Lower lobe of right lung (tissue), 2 donors: ENCODE results near the gene ESYT2. TPM values are rescaled to one million over a fixed set of nuclear protein-coding genes. Genes with fewer than 3 reads are reported as not detected.
"Not testable (repeated sequence)": the region's sequence is repeated elsewhere in the genome, so short reads cannot be mapped to it uniquely, and the experiment has no call there.

Experiments
- ATAC-seq, 2 donors: fragments of 200-7000 bp; cut with Tn5 transposase; one replicate each; pipeline ENCODE4 v1.9.1; 2020 to 2022; ENCODE audit warnings: mild to moderate bottlenecking in 2 of 2, moderate library complexity in 2 of 2
- DNase-seq: peaks from one replicate; pipeline ENCODE4 v3.0.0-alpha.2; 2020
- H3K27ac ChIP-seq: fragments of 200-600 bp; one replicate; pipeline ENCODE4 v1.8.0; 2022
- H3K27me3 ChIP-seq: fragments of 200-600 bp; one replicate; pipeline ENCODE4 v1.8.0; 2022; ENCODE audit warnings: low read depth
- H3K36me3 ChIP-seq: fragments of 200-600 bp; one replicate; pipeline ENCODE4 v1.8.0; 2022; ENCODE audit warnings: mild to moderate bottlenecking
- H3K4me1 ChIP-seq: fragments of 200-600 bp; one replicate; pipeline ENCODE4 v1.8.0; 2022
- H3K4me3 ChIP-seq: fragments of 200-600 bp; one replicate; pipeline ENCODE4 v1.8.0; 2022; ENCODE audit warnings: mild to moderate bottlenecking
- H3K9me3 ChIP-seq: fragments of 200-600 bp; one replicate; pipeline ENCODE4 v1.8.0; 2022
- intact Hi-C: fragments of 100-400 bp; cut with DNase I; formaldehyde crosslinking; loops from one replicate; pipeline ENCODE4 v1.11.0; 2022
- total RNA-seq: library from RNA; stranded (reverse); fragmentation: NEBNext Ultra II Directional; extraction: Animal tissue kit (Norgen Biotek cat#: 25700); gene quantifications from one replicate; pipeline ENCODE4 v1.2.1, GENCODE V29; 2021
- TF ChIP-seq, protein P1 (sequence below): fragments of 200-600 bp; IDR thresholded peaks from one replicate; pipeline ENCODE4 v1.8.0; 2022; ENCODE audit warnings: antibody characterized with exemption, mild to moderate bottlenecking
- donor health status: DM: no; HTN: yes; CAD: no; lungs with severe emphysema.

ESYT2 gene
- total RNA-seq, 1 donor from 2014 or later, result 55.5 TPM

DNA sequence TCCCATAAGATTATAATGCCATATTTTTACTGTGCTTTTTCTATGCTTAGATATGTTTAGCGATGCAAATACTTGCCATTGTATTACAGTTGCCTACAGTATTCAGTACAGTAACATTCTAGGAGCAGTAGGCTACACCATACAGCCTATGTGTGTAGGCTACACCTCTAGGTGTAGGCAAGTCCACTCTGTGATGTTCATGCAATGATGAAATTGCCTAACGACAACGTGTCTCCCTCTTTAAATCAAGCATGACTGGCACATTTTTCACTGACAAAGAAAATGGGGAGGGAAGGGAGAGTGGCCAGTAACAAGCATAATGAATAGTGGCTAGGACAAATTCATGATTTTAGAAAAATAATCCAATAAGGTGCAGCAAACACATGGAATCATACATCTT, 126.4 kb downstream of the ESYT2 start:
- Histone ChIP-seq H3K9me3 (no peaks in the 10 kb centered on the region), H3K4me1 (peaks cover 16% of the 10 kb centered on the region), H3K27me3 (no peaks in the 10 kb centered on the region), H3K4me3 (no peak overlapping the region), H3K36me3 (no peaks in the 10 kb centered on the region), H3K27ac (no peak overlapping the region)
- TF ChIP-seq, protein P1, sequence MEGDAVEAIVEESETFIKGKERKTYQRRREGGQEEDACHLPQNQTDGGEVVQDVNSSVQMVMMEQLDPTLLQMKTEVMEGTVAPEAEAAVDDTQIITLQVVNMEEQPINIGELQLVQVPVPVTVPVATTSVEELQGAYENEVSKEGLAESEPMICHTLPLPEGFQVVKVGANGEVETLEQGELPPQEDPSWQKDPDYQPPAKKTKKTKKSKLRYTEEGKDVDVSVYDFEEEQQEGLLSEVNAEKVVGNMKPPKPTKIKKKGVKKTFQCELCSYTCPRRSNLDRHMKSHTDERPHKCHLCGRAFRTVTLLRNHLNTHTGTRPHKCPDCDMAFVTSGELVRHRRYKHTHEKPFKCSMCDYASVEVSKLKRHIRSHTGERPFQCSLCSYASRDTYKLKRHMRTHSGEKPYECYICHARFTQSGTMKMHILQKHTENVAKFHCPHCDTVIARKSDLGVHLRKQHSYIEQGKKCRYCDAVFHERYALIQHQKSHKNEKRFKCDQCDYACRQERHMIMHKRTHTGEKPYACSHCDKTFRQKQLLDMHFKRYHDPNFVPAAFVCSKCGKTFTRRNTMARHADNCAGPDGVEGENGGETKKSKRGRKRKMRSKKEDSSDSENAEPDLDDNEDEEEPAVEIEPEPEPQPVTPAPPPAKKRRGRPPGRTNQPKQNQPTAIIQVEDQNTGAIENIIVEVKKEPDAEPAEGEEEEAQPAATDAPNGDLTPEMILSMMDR, result no peak
- intact Hi-C loops, result no loop called here
- ATAC-seq (no peak), DNase-seq (no peak)

DNA sequence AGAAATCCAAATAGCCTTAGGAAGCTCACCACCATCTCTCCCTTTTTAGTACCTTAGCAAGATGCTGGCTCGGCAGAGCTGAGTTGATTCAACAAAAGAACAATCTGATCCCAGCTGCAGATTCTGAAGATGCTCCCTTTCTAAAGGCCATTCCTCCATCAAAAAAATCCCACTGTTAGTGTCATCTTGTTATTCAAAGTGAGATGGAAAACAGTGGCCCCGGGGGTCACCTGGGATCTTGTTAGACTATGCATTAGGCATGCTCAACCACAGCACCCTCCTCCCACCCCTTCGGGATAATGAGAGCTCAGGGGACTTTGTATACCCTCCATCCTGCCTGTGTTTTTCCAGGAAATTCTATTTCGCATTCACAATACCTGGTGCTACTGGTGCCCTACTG, 127.1 kb downstream of the ESYT2 start:
- no peak for DNase-seq
- intact Hi-C loops, result no loop called here
- Histone ChIP-seq H3K9me3 (no peaks in the 10 kb centered on the region), H3K27me3 (no peaks in the 10 kb centered on the region), H3K4me3 (no peak overlapping the region), H3K4me1 (peaks cover 16% of the 10 kb centered on the region), H3K36me3 (no peaks in the 10 kb centered on the region), H3K27ac (no peak overlapping the region)
- no peak for ATAC-seq
- TF ChIP-seq, protein P1, result no peak

DNA sequence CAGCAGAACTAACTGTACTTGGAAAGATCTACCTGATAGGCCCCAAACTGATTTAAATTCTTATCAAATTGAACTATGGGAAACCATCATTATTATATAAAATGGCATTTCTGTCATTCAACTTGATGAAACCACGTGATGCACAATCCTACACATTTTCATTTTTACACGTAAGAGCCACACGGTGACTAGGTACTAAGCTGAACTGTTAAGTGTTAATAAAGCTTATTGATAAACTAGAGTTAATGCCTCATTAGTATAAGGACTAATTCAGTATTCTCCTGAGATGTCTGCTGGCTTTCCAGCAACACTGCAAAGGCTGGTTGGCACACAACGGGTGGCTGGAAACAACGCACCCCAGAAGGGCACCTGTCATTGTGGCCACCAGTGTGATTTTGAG, 129.3 kb downstream of the ESYT2 start:
- intact Hi-C loops, result no loop called here
- Histone ChIP-seq H3K36me3 (no peaks in the 10 kb centered on the region), H3K27ac (no peak overlapping the region), H3K27me3 (no peaks in the 10 kb centered on the region), H3K4me3 (no peak overlapping the region), H3K4me1 (peaks cover 16% of the 10 kb centered on the region), H3K9me3 (no peaks in the 10 kb centered on the region)
- TF ChIP-seq, protein P1, result no peak
- no peak for DNase-seq
- no peak for ATAC-seq

DNA sequence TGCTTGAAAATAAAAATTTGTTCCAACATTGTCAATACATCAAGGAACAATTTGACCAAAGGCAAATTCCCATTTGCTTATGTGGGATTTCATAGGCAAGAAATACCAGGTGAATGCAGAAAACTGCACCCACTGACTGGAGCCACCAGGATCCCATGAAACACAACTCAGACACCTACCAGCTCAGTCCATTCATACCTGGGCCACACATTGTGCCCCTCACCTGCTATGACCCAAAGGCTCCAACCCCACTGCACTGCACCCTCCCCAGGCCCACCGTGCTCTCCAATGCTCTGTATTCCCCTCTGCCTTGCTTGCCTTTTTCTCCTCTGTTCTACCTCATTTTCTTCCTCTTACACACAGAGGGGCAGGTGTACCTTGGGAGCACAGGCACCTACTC, 130.0 kb downstream of the ESYT2 start:
- TF ChIP-seq, protein P1, result no peak
- H3K27ac ChIP-seq, result no peak overlapping the region
- intact Hi-C loops, result no loop called here
- no peaks in the 10 kb centered on the region for H3K27me3 ChIP-seq
- ATAC-seq, result no peak
- DNase-seq, result no peak
- peaks cover 16% of the 10 kb centered on the region for H3K4me1 ChIP-seq
- H3K9me3 ChIP-seq, result no peaks in the 10 kb centered on the region
- no peaks in the 10 kb centered on the region for H3K36me3 ChIP-seq
- H3K4me3 ChIP-seq, result no peak overlapping the region

DNA sequence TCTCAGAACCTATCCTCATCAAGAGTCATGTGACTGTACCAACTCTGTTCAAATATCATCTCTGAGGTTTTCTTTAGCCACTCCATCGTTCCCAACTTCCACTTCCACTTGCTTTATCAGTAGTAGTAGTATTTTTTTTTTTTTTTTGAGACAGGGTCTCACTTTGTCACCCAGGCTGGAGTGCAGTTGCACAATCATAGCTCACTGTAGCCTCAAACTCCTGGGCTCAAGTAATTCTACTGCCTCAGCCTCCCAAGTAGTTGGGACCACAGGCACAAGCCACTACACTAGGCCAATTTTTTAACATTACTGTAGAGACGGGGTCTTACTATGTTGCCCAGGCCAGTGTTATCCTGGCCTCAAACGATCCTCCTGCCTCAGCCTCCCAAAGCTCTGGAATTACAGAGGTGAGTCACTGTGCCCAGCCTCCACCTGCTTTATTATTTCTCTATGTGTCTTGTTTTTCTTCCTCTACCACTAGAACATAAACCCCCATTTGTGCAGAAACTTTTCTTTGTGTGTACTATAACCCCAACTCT, 130.6 kb downstream of the ESYT2 start:
- Histone ChIP-seq H3K4me3 (no peak overlapping the region), H3K36me3 (no peaks in the 10 kb centered on the region), H3K4me1 (peaks cover 14% of the 10 kb centered on the region), H3K9me3 (no peaks in the 10 kb centered on the region), H3K27ac (no peak overlapping the region), H3K27me3 (no peaks in the 10 kb centered on the region)
- TF ChIP-seq, protein P1, result no peak
- DNase-seq (no peak), ATAC-seq (no peak)
- intact Hi-C loops, result no loop called here

DNA sequence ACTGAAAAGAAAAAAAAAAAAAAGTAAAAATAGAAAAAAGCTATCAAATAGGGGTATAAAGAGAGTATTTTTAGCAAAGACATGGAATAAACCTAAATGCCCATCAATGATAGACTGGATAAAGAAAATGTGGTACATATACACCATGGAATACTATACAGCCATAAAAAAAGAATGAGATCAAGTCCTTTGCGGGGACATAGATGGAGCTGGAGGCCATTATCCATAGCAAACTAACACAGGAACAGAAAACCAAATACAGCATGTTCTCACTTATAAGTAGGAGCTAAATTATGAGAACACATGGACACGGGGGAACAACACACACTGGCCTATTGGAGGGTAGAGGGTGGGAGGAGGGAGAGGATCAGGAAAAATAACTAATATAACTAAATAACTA, 131.7 kb downstream of the ESYT2 start:
- intact Hi-C loops, H3K4me3 ChIP-seq, H3K9me3 ChIP-seq, H3K27ac ChIP-seq, H3K27me3 ChIP-seq, DNase-seq, H3K36me3 ChIP-seq, ATAC-seq: not testable (repeated sequence)
- peaks cover 10% of the 10 kb centered on the region for H3K4me1 ChIP-seq
